ENCODE data around the gene SEMA6A.

SEMA6A gene

GRCh38 chr5:116498503-116499048 is 76.0 kb downstream of the SEMA6A start:
- DNase-seq (ENCODE audit: low read depth in 2 of 2, low spot score in 1 of 2), result no peak

GRCh38 chr5:116497631-116498030 is 77.0 kb downstream of the SEMA6A start:
- no peak for DNase-seq (ENCODE audit: low read depth in 2 of 2, low spot score in 1 of 2)

GRCh38 chr5:116495786-116496357 is 78.8 kb downstream of the SEMA6A start:
- no peak for DNase-seq (ENCODE audit: low read depth in 2 of 2, low spot score in 1 of 2)

- DNase-seq (ENCODE audit: low read depth in 2 of 2, low spot score in 1 of 2), result no peak
Observed at GRCh38 chr5:116494784-116495450, 79.7 kb downstream of the SEMA6A start.

GRCh38 chr5:116492776-116493175 is 81.8 kb downstream of the SEMA6A start:
- no peak for DNase-seq (ENCODE audit: low read depth in 2 of 2, low spot score in 1 of 2)

- DNase-seq (ENCODE audit: low read depth in 2 of 2, low spot score in 1 of 2), result no peak
Observed at GRCh38 chr5:116492016-116492623, 82.5 kb downstream of the SEMA6A start.

GRCh38 chr5:116488356-116489041 is 86.1 kb downstream of the SEMA6A start:
- no peak for DNase-seq (ENCODE audit: low read depth in 2 of 2, low spot score in 1 of 2)

- no peak for DNase-seq (ENCODE audit: low read depth in 2 of 2, low spot score in 1 of 2)
Observed at GRCh38 chr5:116487045-116487444, 87.6 kb downstream of the SEMA6A start.

GRCh38 chr5:116486588-116486987 is 88.0 kb downstream of the SEMA6A start:
- DNase-seq (ENCODE audit: low read depth in 2 of 2, low spot score in 1 of 2), result no peak

GRCh38 chr5:116484645-116485044 is 90.0 kb downstream of the SEMA6A start:
- no peak for DNase-seq (ENCODE audit: low read depth in 2 of 2, low spot score in 1 of 2)

GRCh38 chr5:116482394-116482793 is 92.2 kb downstream of the SEMA6A start:
- DNase-seq (ENCODE audit: low read depth in 2 of 2, low spot score in 1 of 2), result no peak

GRCh38 chr5:116480894-116481510 is 93.6 kb downstream of the SEMA6A start:
- DNase-seq (ENCODE audit: low read depth in 2 of 2, low spot score in 1 of 2), result no peak

GRCh38 chr5:116479776-116480675 is 94.6 kb downstream of the SEMA6A start:
- DNase-seq (ENCODE audit: low read depth in 2 of 2, low spot score in 1 of 2), result no peak

GRCh38 chr5:116478491-116478890 is 96.1 kb downstream of the SEMA6A start:
- no peak for DNase-seq (ENCODE audit: low read depth in 2 of 2, low spot score in 1 of 2)

- no peak for DNase-seq (ENCODE audit: low read depth in 2 of 2, low spot score in 1 of 2)
Observed at GRCh38 chr5:116476897-116477537, 97.6 kb downstream of the SEMA6A start.

- DNase-seq (ENCODE audit: low read depth in 2 of 2, low spot score in 1 of 2), result no peak
Observed at GRCh38 chr5:116475338-116475737, 99.3 kb downstream of the SEMA6A start.

GRCh38 chr5:116473706-116474105 is 100.9 kb downstream of the SEMA6A start:
- no peak for DNase-seq (ENCODE audit: low read depth in 2 of 2, low spot score in 1 of 2)

GRCh38 chr5:116472274-116472673 is 102.3 kb downstream of the SEMA6A start:
- no peak for DNase-seq (ENCODE audit: low read depth in 2 of 2, low spot score in 1 of 2)

- no peak for DNase-seq (ENCODE audit: low read depth in 2 of 2, low spot score in 1 of 2)
Observed at GRCh38 chr5:116469631-116470030, 105.0 kb downstream of the SEMA6A start.

GRCh38 chr5:116468583-116468982 is 106.0 kb downstream of the SEMA6A start:
- no peak for DNase-seq (ENCODE audit: low read depth in 2 of 2, low spot score in 1 of 2)
